Right lobe of liver (tissue), 4 donors: ENCODE measurements around the gene C14orf132.

Experiments
- POLR2A ChIP-seq: fragments of 450-650 bp; IDR thresholded peaks from one replicate; pipeline ENCODE4 v1.6.1; 2017; ENCODE audit warnings: antibody characterized with exemption, mild to moderate bottlenecking
- TF ChIP-seq, protein P1 (sequence below), 4 donors: fragments of 200-600 bp in 3 of 4; fragments of 450-650 bp in 1 of 4; IDR thresholded peaks; one replicate each; pipeline versions ENCODE4 v1.5.1 to v1.8.0; 2016 to 2022; ENCODE audit warnings: antibody characterized with exemption in 4 of 4, mild to moderate bottlenecking in 2 of 4
- donor health status: DM: no; HTN: no; CAD: no.
- donor health status: DM: no; HTN: no; CAD: no.
- donor health status: DM: no; HTN: yes; CAD: no.

DNA sequence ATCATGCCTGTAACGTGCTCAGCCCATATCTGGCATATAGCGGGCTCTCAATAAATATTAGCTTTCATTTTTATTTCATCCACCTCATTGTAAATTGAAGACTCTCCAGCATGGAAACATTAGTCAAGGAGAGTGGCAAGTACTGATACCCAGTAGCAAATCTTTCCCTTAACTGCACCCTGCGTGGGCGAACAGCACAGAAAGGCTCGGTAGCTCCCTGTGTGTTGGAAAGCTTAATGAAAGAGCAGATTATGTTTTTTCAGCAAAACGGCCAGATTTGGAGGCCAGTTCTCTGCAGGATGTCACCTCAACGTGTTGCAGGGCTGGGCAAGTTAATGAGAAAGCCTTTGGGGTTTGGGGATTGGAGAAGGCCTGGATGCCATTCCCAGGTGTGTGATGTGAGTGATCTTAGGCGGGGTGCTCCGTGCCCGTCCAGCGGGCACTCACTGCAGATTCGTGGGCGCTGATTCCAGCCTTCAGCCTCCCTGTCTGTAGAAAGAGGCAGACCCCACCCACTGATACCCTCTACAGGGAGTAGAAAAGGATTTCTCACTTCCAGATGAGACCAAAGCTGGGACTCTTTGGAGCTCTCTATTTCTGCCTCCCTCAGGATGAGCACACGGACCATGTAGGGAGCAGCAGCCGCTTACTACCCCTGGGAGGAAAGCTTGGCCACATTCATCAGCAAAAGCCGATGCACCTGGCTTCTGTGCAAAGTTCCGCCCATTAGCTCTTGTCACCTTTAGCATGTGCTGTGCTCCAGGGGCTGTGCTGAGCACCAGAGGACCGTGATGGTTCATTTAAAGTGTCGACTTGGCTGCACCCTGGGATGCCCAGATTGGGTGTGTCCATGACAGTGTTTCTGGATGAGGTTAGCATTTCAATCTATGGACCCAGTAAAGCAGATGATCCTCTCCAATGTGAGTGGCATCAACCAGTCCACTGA lies 29.1 kb downstream of the C14orf132 start:
- TF ChIP-seq, protein P1, sequence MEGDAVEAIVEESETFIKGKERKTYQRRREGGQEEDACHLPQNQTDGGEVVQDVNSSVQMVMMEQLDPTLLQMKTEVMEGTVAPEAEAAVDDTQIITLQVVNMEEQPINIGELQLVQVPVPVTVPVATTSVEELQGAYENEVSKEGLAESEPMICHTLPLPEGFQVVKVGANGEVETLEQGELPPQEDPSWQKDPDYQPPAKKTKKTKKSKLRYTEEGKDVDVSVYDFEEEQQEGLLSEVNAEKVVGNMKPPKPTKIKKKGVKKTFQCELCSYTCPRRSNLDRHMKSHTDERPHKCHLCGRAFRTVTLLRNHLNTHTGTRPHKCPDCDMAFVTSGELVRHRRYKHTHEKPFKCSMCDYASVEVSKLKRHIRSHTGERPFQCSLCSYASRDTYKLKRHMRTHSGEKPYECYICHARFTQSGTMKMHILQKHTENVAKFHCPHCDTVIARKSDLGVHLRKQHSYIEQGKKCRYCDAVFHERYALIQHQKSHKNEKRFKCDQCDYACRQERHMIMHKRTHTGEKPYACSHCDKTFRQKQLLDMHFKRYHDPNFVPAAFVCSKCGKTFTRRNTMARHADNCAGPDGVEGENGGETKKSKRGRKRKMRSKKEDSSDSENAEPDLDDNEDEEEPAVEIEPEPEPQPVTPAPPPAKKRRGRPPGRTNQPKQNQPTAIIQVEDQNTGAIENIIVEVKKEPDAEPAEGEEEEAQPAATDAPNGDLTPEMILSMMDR (IDR thresholded peaks at IDR 0.05), result no peak
- TF ChIP-seq POLR2A, result no peak
